Measurements from ENCODE around the gene CFAP251.

Gene CFAP251

GRCh38 chr12:121946313-121947025, 28.1 kb downstream of the CFAP251 start:
- DNase-seq, result no peak

GRCh38 chr12:121947981-121948380, 29.6 kb downstream of the CFAP251 start:
- no peak for DNase-seq

DNA sequence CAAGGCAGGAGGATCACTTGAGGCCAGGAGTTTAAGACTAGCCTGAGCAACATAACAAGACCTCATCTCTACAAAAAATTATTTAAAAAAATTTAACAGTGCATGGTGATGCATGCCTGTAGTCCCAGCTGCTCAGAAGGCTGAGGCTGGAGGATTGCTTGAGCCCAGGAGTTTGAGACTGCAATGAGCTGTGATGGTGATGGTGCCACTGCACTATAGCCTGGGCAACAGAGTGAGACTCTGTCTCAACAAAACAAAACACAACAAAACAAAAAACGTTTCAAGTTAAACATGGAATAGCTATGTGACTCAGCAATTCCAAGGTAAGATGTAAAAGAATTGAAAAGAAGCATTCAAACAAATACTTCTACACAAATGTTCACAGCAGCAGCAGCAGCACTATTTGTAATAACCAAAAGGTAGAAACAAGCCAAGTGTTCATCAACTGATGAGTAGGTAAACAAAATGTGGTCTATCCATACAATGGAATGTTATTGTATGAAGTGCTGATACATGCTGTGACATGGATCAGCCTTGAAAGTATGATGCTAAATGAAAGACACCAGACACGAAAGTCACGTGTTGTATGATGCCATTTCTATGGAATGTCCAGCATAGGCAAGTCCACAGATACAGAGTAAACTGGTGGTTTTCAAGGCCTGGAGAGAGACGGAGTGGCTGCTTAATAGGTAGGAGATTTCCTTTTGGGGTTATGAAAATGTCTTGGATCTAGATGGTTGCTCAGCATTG, 31.4 kb downstream of the CFAP251 start:
- no peak for DNase-seq

GRCh38 chr12:121953117-121953692, 34.8 kb downstream of the CFAP251 start:
- DNase-seq, result no peak

- no peak for DNase-seq
Observed at GRCh38 chr12:121953695-121954094, 35.3 kb downstream of the CFAP251 start.

- DNase-seq, result no peak
Observed at GRCh38 chr12:121955258-121956237, 37.2 kb downstream of the CFAP251 start.

DNA sequence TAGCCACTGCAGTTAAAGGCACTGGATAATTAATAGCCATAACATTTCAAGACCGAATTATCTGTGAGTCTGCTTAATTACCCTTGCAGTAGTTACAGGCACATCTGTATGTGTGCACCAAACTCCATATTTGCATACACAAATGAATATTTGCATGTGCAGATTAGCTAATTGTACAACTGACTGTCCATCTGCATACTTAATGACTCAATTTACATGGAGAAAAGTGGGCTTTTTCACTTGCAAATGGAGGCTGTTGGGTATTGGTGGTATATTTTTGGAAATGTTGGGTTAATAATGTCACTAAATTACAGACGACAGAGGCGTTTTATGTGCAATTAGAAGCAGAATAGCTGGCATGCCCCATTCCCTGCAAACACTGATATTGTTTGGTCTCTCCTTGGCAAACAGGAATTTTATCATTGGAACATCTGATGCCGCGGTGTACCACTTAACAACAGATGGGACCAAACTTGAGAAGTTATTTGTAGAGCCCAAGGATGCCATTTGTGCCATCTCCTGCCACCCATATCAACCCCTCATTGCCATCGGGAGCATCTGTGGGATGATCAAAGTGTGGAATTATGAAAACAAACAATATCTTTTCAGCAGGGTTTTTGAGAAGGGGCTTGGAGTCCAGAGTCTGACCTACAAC, 39.6 kb downstream of the CFAP251 start:
- no peak for DNase-seq

DNA sequence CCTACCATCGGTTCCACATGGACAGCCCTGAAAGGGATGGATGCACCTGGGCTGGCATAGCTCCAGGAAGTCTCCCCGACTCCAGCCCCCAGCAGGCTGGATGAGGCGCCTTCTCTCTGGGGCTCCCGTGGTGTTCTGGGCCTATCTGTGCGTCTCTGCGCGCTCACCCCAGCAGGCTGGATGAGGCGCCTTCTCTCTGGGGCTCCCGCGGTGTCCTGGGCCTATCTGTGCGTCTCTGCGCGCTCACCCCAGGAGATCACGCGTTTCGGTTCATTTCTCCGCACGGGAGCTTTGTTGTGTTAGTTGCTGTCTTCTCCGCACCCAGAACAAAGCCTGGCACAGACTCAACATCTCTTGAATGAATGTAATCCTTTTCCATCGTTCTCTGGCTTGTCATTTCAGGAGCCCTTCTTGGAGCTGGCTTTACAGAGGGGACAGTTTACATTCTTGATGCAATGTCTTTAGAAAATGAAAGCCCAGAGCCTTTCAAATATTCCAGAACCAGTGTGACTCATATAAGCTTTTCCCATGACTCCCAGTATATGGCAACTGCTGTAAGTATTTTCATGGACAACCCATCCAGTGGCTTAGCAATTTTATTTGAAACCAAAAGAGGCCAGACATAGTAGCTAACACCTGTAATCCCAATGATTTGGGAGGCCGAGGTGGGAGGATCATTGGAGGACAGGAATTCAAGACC, 40.3 kb downstream of the CFAP251 start:
- no peak for DNase-seq

DNA sequence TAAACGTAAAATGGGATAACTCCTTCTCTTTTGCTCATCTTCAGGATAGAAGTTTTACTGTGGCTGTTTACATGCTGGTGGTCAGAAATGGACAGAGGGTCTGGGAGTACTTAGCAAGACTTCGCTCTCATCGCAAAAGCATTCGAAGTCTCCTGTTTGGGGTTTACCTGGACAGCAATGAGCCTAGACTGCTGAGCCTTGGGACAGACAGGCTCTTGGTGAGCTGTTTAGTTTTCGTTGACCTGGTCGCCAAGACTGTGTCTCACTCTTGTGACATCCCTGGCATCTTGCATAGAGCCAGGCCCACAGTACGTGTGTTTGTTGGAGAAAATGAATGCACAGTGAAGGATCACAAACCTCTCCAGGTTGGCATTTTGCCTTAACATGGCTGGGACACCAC, 42.1 kb downstream of the CFAP251 start:
- no peak for DNase-seq

- DNase-seq, result no peak
Observed at GRCh38 chr12:121961195-121961879, 42.9 kb downstream of the CFAP251 start.

DNA sequence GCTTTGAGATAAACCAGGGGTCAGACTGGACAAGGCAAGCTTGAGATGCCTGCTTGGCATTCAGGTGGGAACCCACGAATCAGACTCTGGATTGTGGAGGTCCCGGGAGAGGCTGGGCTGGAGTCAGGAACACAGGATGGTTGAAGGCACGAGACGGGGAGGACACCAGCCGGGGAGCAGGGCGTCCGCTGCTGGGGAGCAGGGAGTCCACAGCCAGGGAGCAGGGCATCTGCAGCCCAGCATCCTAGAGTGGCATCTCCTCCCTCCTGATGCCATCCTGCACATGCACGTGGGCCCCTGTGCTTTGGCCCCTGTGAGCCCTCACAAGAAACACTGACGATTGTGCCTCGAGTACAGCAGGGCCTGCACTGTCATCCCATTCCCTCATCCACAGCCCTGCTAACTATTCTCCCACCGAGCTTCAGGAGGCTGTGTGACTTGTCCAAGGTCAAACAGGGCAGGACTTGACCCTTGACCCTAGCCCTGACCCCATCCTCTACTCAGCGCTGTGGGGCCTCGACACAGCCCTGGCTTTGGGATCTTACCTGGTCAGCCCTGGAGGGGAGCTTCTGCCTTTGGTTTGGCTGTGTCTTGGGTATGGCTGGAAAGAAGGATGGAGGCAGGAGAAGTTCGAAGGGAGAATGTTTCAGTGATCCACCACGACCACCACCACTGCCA, 45.1 kb downstream of the CFAP251 start:
- DNase-seq, result no peak

DNA sequence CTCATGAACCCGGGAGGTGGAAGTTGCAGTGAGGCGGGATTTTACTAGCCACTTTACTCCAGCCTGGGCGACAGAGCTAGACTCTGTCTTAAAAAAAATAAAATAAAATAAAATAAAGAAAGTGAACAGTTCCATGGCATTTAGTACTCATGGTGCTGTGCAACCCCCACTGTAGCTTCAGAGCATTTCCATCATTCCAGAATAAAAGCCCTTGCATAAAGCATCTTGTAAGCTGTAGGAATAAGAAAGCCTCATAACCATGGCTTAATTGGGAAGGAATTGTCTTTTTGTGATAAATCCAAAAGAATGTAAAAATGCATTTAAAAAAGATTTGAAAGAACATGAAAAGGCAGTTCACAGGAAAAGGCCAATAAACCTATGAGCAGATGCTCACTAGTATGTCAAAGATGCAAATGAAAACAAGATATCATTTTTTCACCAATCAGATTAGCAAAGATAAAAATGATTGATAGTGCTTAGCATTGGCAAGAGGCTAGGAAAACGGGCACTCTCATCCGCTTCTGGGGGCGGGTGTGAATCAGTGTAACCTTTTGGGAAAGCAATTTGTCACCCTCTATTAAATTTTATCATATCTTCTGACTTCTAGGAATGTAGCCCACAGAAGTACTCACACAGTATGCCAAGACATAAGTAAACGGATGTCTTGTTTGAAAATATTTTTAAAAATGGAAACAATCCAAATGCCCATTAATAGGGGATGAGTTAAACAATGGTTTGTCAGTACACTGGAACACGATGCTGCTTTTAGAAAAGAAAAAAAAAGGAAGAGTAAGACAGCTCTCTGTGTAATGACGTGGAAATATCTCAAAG, 46.6 kb downstream of the CFAP251 start:
- no peak for DNase-seq

- no peak for DNase-seq
Observed at GRCh38 chr12:121966959-121967358, 48.6 kb downstream of the CFAP251 start.

GRCh38 chr12:121968876-121969275, 50.5 kb downstream of the CFAP251 start:
- DNase-seq, result no peak

- DNase-seq, result no peak
Observed at GRCh38 chr12:121969726-121970125, 51.3 kb downstream of the CFAP251 start.

DNA sequence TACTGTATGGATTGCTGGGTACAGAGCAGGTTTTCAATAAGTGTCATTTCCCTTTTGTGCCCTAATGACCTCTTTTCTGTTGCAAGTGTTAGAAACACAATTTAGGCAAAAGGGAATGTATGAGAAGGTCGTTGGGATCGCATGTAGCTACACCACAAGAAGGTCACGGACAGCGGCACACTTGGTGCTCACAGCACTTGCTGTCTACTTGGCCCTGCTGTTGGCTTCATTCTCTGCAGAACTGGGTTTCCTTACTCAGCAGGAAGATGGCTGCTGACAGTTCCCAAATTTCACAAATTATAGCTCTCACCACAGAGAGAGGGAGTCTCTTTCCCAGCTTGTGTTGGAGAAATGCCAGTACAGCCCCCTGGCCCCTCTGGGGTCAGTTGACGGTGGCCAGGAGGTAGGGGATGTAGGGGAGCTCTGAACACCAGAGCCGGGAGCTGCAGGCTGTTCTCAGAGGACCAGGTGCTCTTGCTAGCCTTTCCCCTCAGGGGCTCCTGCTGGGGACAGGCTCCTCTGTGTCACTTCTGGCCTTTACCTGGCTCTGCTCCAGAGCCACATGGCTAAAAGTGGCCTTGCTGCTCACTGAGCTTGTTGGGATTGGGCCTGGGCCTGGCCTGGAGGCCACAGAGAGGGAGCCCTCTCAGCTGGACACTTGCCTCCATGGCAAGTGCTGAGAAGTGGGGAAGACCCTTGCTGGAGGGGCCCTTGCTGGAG, 52.3 kb downstream of the CFAP251 start:
- no peak for DNase-seq

GRCh38 chr12:121974026-121974985, 55.9 kb downstream of the CFAP251 start:
- no peak for DNase-seq

Measured in T-helper 1 cell (primary cell).